Activated naive CD4-positive, alpha-beta T cell treated with anti-CD3 and anti-CD28 coated beads for 36 hours (primary cell): Measurements from ENCODE around the gene KCNK17. TPM values are rescaled to one million over a fixed set of nuclear protein-coding genes. Genes with fewer than 3 reads are reported as not detected.

Experiments
- CTCF ChIA-PET: fragments of 350-600 bp; sonication (Branson Sonifier 250); formaldehyde crosslinking; loops from one replicate; lab custom pipeline; 2021; ENCODE audit warnings: antibody characterized with exemption; lab: Charles Lee
- DNase-seq: peaks from one replicate; pipeline ENCODE4 v3.0.0-alpha.2; 2020
- H3K27ac Mint-ChIP-seq: one replicate; pipeline ENCODE4 v1.8.0; 2021; ENCODE audit warnings: mild to moderate bottlenecking, mixed read lengths
- H3K27me3 Mint-ChIP-seq: one replicate; pipeline ENCODE4 v1.8.0; 2021; ENCODE audit warnings: low read depth, mixed read lengths
- H3K36me3 Mint-ChIP-seq: one replicate; pipeline ENCODE4 v1.8.0; 2021; ENCODE audit warnings: low read depth, mixed read lengths
- H3K4me1 Mint-ChIP-seq: one replicate; pipeline ENCODE4 v1.8.0; 2021; ENCODE audit warnings: low read depth, mixed read lengths
- H3K4me3 Mint-ChIP-seq: one replicate; pipeline ENCODE4 v1.8.0; 2021; ENCODE audit warnings: mild to moderate bottlenecking, moderate library complexity, mixed read lengths
- H3K9me3 Mint-ChIP-seq: one replicate; pipeline ENCODE4 v1.8.0; 2021; ENCODE audit warnings: mixed read lengths
- intact Hi-C: fragments of 100-400 bp; cut with micrococcal nuclease; formaldehyde crosslinking; loops from one replicate; pipeline ENCODE4 v1.15.1; 2023
- total RNA-seq, 2 experiments: library from RNA; stranded (reverse); gene quantifications; one replicate each; pipeline ENCODE4 v1.2.3, GENCODE V29; 2021

Gene KCNK17
- total RNA-seq, 2 experiments from 2014 or later, result not detected

GRCh38 chr6:39276379-39276995, 37.7 kb downstream of the KCNK17 start:
- intact Hi-C loops, result no loop called here
- Mint-ChIP-seq H3K27me3 (no peaks in the 10 kb centered on the region), H3K36me3 (no peaks in the 10 kb centered on the region), H3K9me3 (no peaks in the 10 kb centered on the region), H3K4me3 (no peak overlapping the region), H3K4me1 (no peaks in the 10 kb centered on the region), H3K27ac (no peak overlapping the region)
- CTCF ChIA-PET, result no interaction called here
- DNase-seq, result no peak

GRCh38 chr6:39274903-39275302, 39.3 kb downstream of the KCNK17 start:
- H3K4me1 Mint-ChIP-seq, result no peaks in the 10 kb centered on the region
- H3K27ac Mint-ChIP-seq, result no peak overlapping the region
- intact Hi-C loops, result no loop called here
- no peaks in the 10 kb centered on the region for H3K9me3 Mint-ChIP-seq
- no peak overlapping the region for H3K4me3 Mint-ChIP-seq
- CTCF ChIA-PET, result interaction anchor here (0.6 kb wide), 1 partner anchor 515 kb away, joined by 3 read pairs; no protein-coding TSS in a partner anchor
- no peaks in the 10 kb centered on the region for H3K36me3 Mint-ChIP-seq
- no peaks in the 10 kb centered on the region for H3K27me3 Mint-ChIP-seq
- no peak for DNase-seq

GRCh38 chr6:39274471-39274870, 39.7 kb downstream of the KCNK17 start:
- DNase-seq, result no peak
- intact Hi-C loops, result no loop called here
- Mint-ChIP-seq H3K27ac (no peak overlapping the region), H3K4me1 (no peaks in the 10 kb centered on the region), H3K9me3 (no peaks in the 10 kb centered on the region), H3K27me3 (no peaks in the 10 kb centered on the region), H3K4me3 (no peak overlapping the region), H3K36me3 (no peaks in the 10 kb centered on the region)
- CTCF ChIA-PET, result no interaction called here

GRCh38 chr6:39273406-39273821, 40.8 kb downstream of the KCNK17 start:
- no peaks in the 10 kb centered on the region for H3K27me3 Mint-ChIP-seq
- no peaks in the 10 kb centered on the region for H3K9me3 Mint-ChIP-seq
- intact Hi-C loops, result no loop called here
- no peaks in the 10 kb centered on the region for H3K4me1 Mint-ChIP-seq
- H3K27ac Mint-ChIP-seq, result no peak overlapping the region
- H3K4me3 Mint-ChIP-seq, result no peak overlapping the region
- no peak for DNase-seq
- CTCF ChIA-PET, result no interaction called here
- no peaks in the 10 kb centered on the region for H3K36me3 Mint-ChIP-seq

GRCh38 chr6:39269961-39270360, 44.3 kb downstream of the KCNK17 start:
- intact Hi-C loops, result no loop called here
- Mint-ChIP-seq H3K36me3 (no peaks in the 10 kb centered on the region), H3K4me1 (no peaks in the 10 kb centered on the region), H3K27me3 (no peaks in the 10 kb centered on the region), H3K4me3 (no peak overlapping the region), H3K27ac (no peak overlapping the region), H3K9me3 (no peaks in the 10 kb centered on the region)
- CTCF ChIA-PET, result no interaction called here
- DNase-seq, result no peak

- intact Hi-C loops, result no loop called here
- CTCF ChIA-PET, result interaction anchor here (0.9 to 1.4 kb wide), 2 partner anchors 78 to 104 kb away, joined by 3 read pairs; no protein-coding TSS in a partner anchor
- no peak for DNase-seq
Observed at GRCh38 chr6:39268721-39269120, 45.5 kb downstream of the KCNK17 start.

GRCh38 chr6:39268171-39268570, 46.0 kb downstream of the KCNK17 start:
- Mint-ChIP-seq H3K9me3 (no peaks in the 10 kb centered on the region), H3K27ac (no peak overlapping the region), H3K4me3 (no peak overlapping the region), H3K36me3 (no peaks in the 10 kb centered on the region), H3K27me3 (no peaks in the 10 kb centered on the region), H3K4me1 (peaks cover 8% of the 10 kb centered on the region)
- intact Hi-C loops, result no loop called here
- CTCF ChIA-PET, result interaction anchor here (0.9 to 1.7 kb wide), 4 partner anchors 35 to 103 kb away, joined by 3 to 5 read pairs (median 3); no protein-coding TSS in a partner anchor
- DNase-seq, result no peak

More at GRCh38 chr6:39268721-39269120, 45.5 kb downstream of the KCNK17 start:
- peaks cover 6% of the 10 kb centered on the region for H3K4me1 Mint-ChIP-seq
- no peaks in the 10 kb centered on the region for H3K27me3 Mint-ChIP-seq
- no peaks in the 10 kb centered on the region for H3K36me3 Mint-ChIP-seq
- H3K4me3 Mint-ChIP-seq, result no peak overlapping the region
- no peaks in the 10 kb centered on the region for H3K9me3 Mint-ChIP-seq
- no peak overlapping the region for H3K27ac Mint-ChIP-seq

GRCh38 chr6:39266782-39267355, 47.4 kb downstream of the KCNK17 start:
- no peaks in the 10 kb centered on the region for H3K9me3 Mint-ChIP-seq
- peaks cover 8% of the 10 kb centered on the region for H3K4me1 Mint-ChIP-seq
- H3K4me3 Mint-ChIP-seq, result no peak overlapping the region
- H3K27me3 Mint-ChIP-seq, result no peaks in the 10 kb centered on the region
- no peak for DNase-seq
- H3K36me3 Mint-ChIP-seq, result no peaks in the 10 kb centered on the region
- H3K27ac Mint-ChIP-seq, result no peak overlapping the region
- intact Hi-C loops, result no loop called here
- CTCF ChIA-PET, result interaction anchor here (0.8 to 1.7 kb wide), 3 partner anchors 36 to 107 kb away, joined by 3 to 5 read pairs (median 3); no protein-coding TSS in a partner anchor

GRCh38 chr6:39266375-39266774, 47.8 kb downstream of the KCNK17 start:
- intact Hi-C loops, result no loop called here
- Mint-ChIP-seq H3K4me1 (peaks cover 8% of the 10 kb centered on the region), H3K27ac (no peak overlapping the region), H3K27me3 (peaks cover under 1% of the 10 kb centered on the region), H3K36me3 (no peaks in the 10 kb centered on the region), H3K9me3 (no peaks in the 10 kb centered on the region), H3K4me3 (no peak overlapping the region)
- DNase-seq, result no peak
- CTCF ChIA-PET, result no interaction called here

- Mint-ChIP-seq H3K27ac (no peak overlapping the region), H3K4me1 (peaks cover 8% of the 10 kb centered on the region), H3K36me3 (no peaks in the 10 kb centered on the region), H3K9me3 (no peaks in the 10 kb centered on the region), H3K27me3 (peaks cover 9% of the 10 kb centered on the region), H3K4me3 (no peak overlapping the region)
- peak; percentile 42 for DNase-seq
- CTCF ChIA-PET, result interaction anchor here (1.5 to 1.7 kb wide), 2 partner anchors 38 to 39 kb away, joined by 3 to 4 read pairs; no protein-coding TSS in a partner anchor
- intact Hi-C loops, result loop anchor here (1.0 kb wide), 1 partner anchor 34 kb away; the partner anchor contains the start of gene KCNK5
Observed at GRCh38 chr6:39263303-39264037, 50.7 kb downstream of the KCNK17 start.

- H3K36me3 Mint-ChIP-seq, result no peaks in the 10 kb centered on the region
- H3K4me1 Mint-ChIP-seq, result peaks cover 8% of the 10 kb centered on the region
- intact Hi-C loops, result no loop called here
- CTCF ChIA-PET, result interaction anchor here (0.9 kb wide), 1 partner anchor 41 kb away, joined by 3 read pairs; no protein-coding TSS in a partner anchor
- DNase-seq, result no peak
- H3K27me3 Mint-ChIP-seq, result peaks cover 11% of the 10 kb centered on the region
- no peak overlapping the region for H3K27ac Mint-ChIP-seq
- H3K4me3 Mint-ChIP-seq, result no peak overlapping the region
- H3K9me3 Mint-ChIP-seq, result no peaks in the 10 kb centered on the region
Observed at GRCh38 chr6:39261751-39262150, 52.5 kb downstream of the KCNK17 start.

GRCh38 chr6:39260953-39261352, 53.3 kb downstream of the KCNK17 start:
- DNase-seq, result no peak
- H3K27me3 Mint-ChIP-seq, result peaks cover 11% of the 10 kb centered on the region
- no peaks in the 10 kb centered on the region for H3K9me3 Mint-ChIP-seq
- no peak overlapping the region for H3K4me3 Mint-ChIP-seq
- intact Hi-C loops, result no loop called here
- peaks cover 8% of the 10 kb centered on the region for H3K4me1 Mint-ChIP-seq
- H3K27ac Mint-ChIP-seq, result no peak overlapping the region
- CTCF ChIA-PET, result interaction anchor here (1.6 kb wide), 1 partner anchor 49 kb away, joined by 6 read pairs; no protein-coding TSS in a partner anchor
- H3K36me3 Mint-ChIP-seq, result no peaks in the 10 kb centered on the region
